GM12878 (cell line): ENCODE data around the gene KCNQ1. TPM values are rescaled to one million over a fixed set of nuclear protein-coding genes. Genes with fewer than 3 reads are reported as not detected.

ENCODE experiments used
- BHLHE40 ChIP-seq, 2 experiments: fragments of 450-650 bp in 1 of 2; IDR thresholded peaks; 2 replicates each; pipeline ENCODE4 v1.6.1; 2011 to 2017; ENCODE audit warnings: low read depth in 2 of 2, borderline replicate concordance in 1 of 2, improper control_type of control experiment in 1 of 2, low read length in 1 of 2, mild to moderate bottlenecking in 1 of 2
- CUX1 ChIP-seq: IDR thresholded peaks from 2 replicates; pipeline ENCODE4 v1.6.1; 2012; ENCODE audit warnings: improper control_type of control experiment, low read depth, low read length; ENCODE audit not compliant: insufficient replicate concordance
- ELK1 ChIP-seq: IDR thresholded peaks from 2 replicates; pipeline ENCODE4 v1.6.1; 2012; ENCODE audit warnings: low read depth, low read length, improper control_type of control experiment
- MTA2 ChIP-seq: fragments of 450-650 bp; IDR thresholded peaks from 2 replicates; pipeline ENCODE4 v1.6.1; 2016; ENCODE audit warnings: low read depth, mild to moderate bottlenecking, moderate library complexity
- PML ChIP-seq: IDR thresholded peaks from 2 replicates; pipeline ENCODE4 v1.6.1; 2012; ENCODE audit warnings: low read length, inconsistent platforms
- SMAD1 ChIP-seq: fragments of 450-650 bp; IDR thresholded peaks from 2 replicates; pipeline ENCODE4 v1.6.1; 2018; ENCODE audit warnings: mild to moderate bottlenecking, low read depth; ENCODE audit not compliant: partially characterized antibody
- polyA plus RNA-seq, 11 experiments: library from polyadenylated mRNA; depleted of rRNA in 4 of 11; unstranded in 6 of 11; stranded (reverse) in 5 of 11; fragments of >200 nt; fragmentation: Nextera tagmentation in 4 of 11; fragmentation: Illumina TruSeq in 1 of 11; extraction: Ambion mirVana in 4 of 11; extraction: Trizol in 1 of 11; gene quantifications; 1 replicate in 1 of 11; 2 replicates in 10 of 11; pipeline versions ENCODE4 v1.2.1 to v1.2.3, GENCODE V29; 2011 to 2016; ENCODE audit warnings: inconsistent platforms in 2 of 11, missing spikeins in 2 of 11, low read depth in 1 of 11
- total RNA-seq, 4 experiments: library from RNA; depleted of rRNA in 3 of 4; stranded (reverse); fragments of >200 nt in 3 of 4; fragmentation: Illumina TruSeq in 1 of 4; extraction: Trizol in 1 of 4; gene quantifications; 2 replicates each; pipeline versions ENCODE4 v1.2.1 to v1.2.3, GENCODE V29; 2013 to 2021

The KCNQ1 gene
- total and polyA plus RNA-seq, 10 of the 15 experiments (the other 5 are each of a cell fraction or from before 2014, with no cell fraction given) = 0.03 to 0.15 (median 0.12) TPM; not detected in 7

GRCh38 chr11:2523821-2524391, 79.1 kb downstream of the KCNQ1 start (continued):
- TF ChIP-seq CUX1 (no peak), MTA2 (no peak), ELK1 (no peak), PML (no peak), BHLHE40 (IDR thresholded peaks at IDR 0.05; ENCODE audit: borderline replicate concordance in 1 of 2, low read depth in 2 of 2, low read length in 1 of 2) (no peak), SMAD1 (no peak)
